Aorta (tissue), 5 donors: Measurements from ENCODE around the gene ARIH2. TPM values are rescaled to one million over a fixed set of nuclear protein-coding genes. Genes with fewer than 3 reads are reported as not detected.

ENCODE experiments used
- ATAC-seq: fragments of 200-7000 bp; cut with Tn5 transposase; one replicate; pipeline ENCODE4 v1.9.1; 2022; ENCODE audit warnings: moderate library complexity; ENCODE audit not compliant: low FRiP score
- DNase-seq, 2 donors: peaks; one replicate each; pipeline ENCODE4 v3.0.0-alpha.2; 2020
- H3K27ac ChIP-seq, 2 donors: one replicate each; pipeline ENCODE4 v1.5.1; 2013; ENCODE audit warnings: low read length in 2 of 2, mild to moderate bottlenecking in 2 of 2, moderate library complexity in 2 of 2, control low read depth in 1 of 2, inconsistent platforms in 1 of 2, low read depth in 1 of 2
- H3K27me3 ChIP-seq, 2 donors: one replicate each; pipeline ENCODE4 v1.6.1; 2013; ENCODE audit warnings: control low read depth in 1 of 2, low read length in 1 of 2, mild to moderate bottlenecking in 1 of 2, moderate library complexity in 1 of 2; ENCODE audit not compliant: insufficient read depth in 2 of 2, control insufficient read depth in 1 of 2
- H3K36me3 ChIP-seq, 2 donors: one replicate each; pipeline ENCODE4 v1.6.1; 2013; ENCODE audit warnings: control low read depth in 1 of 2, low read length in 1 of 2, mild to moderate bottlenecking in 1 of 2; ENCODE audit not compliant: insufficient read depth in 2 of 2, control insufficient read depth in 1 of 2
- H3K4me1 ChIP-seq, 2 donors: one replicate each; pipeline ENCODE4 v1.6.1; 2013; ENCODE audit warnings: low read length in 2 of 2, control low read depth in 1 of 2, mild to moderate bottlenecking in 1 of 2, moderate library complexity in 1 of 2; ENCODE audit not compliant: insufficient read depth in 2 of 2, control insufficient read depth in 1 of 2
- H3K4me3 ChIP-seq, 2 donors: one replicate each; pipeline ENCODE4 v1.5.1; 2013; ENCODE audit warnings: low read length in 2 of 2, control low read depth in 1 of 2, mild to moderate bottlenecking in 1 of 2
- H3K9me3 ChIP-seq: one replicate; pipeline ENCODE4 v1.6.1; 2013; ENCODE audit warnings: mild to moderate bottlenecking, low read length; ENCODE audit not compliant: control insufficient read depth
- WGBS, 2 donors: extraction: QIAGEN DNeasy Blood & Tissue Kit; methylation state at CpG; one replicate each; pipeline ENCODE4 v1.1.7; 2013; 5-methylcytosine and 5-hydroxymethylcytosine counted together
- intact Hi-C, 2 donors: fragments of 100-400 bp; cut with DNase I; formaldehyde crosslinking; loops; one replicate each; pipeline versions ENCODE4 v1.14.2 to v1.15.0; 2022
- long read RNA-seq, 2 donors: library from polyadenylated mRNA; unstranded; transcript quantifications; one replicate each; pipeline ENCODE4 v2.0.0, GENCODE V29; 2020 to 2021
- polyA plus RNA-seq, 2 donors: library from polyadenylated mRNA; stranded (reverse); fragments of 200-250 nt; gene quantifications; one replicate each; pipeline ENCODE4 v1.2.3, GENCODE V29; 2013
- total RNA-seq, 2 donors: library from RNA; stranded (reverse); fragmentation: NEBNext Ultra II Directional; extraction: Animal tissue kit (Norgen Biotek cat#: 25700); gene quantifications; one replicate each; pipeline ENCODE4 v1.2.1, GENCODE V29; 2021
- donor health status: healthy with polysubstance abuse.
- donor health status: Bipolar disorder and iron deficiency.
- donor health status: DM: no; HTN: no; CAD: no.
- donor health status: DM: no; HTN: no; CAD: no.
- donor health status: DM: yes; HTN: yes; CAD: no.

The ARIH2 gene
- total RNA-seq, result 10 to 100 TPM; 84.1 to 89.4 TPM
- polyA plus RNA-seq, result 10 to 100 TPM; 50.0 to 51.7 TPM
- long read RNA-seq, donor 1, full-length matches to known transcripts, result 188 of 427 reads
- long read RNA-seq, donor 1, partial matches to known transcripts, result 58 of 427 reads
- long read RNA-seq, donor 1, other reads (novel, unspliced or antisense), result 181 of 427 reads
- long read RNA-seq, donor 2, full-length matches to known transcripts, result 21 of 54 reads
- long read RNA-seq, donor 2, partial matches to known transcripts, result 8 of 54 reads
- long read RNA-seq, donor 2, other reads (novel, unspliced or antisense), result 25 of 54 reads

DNA sequence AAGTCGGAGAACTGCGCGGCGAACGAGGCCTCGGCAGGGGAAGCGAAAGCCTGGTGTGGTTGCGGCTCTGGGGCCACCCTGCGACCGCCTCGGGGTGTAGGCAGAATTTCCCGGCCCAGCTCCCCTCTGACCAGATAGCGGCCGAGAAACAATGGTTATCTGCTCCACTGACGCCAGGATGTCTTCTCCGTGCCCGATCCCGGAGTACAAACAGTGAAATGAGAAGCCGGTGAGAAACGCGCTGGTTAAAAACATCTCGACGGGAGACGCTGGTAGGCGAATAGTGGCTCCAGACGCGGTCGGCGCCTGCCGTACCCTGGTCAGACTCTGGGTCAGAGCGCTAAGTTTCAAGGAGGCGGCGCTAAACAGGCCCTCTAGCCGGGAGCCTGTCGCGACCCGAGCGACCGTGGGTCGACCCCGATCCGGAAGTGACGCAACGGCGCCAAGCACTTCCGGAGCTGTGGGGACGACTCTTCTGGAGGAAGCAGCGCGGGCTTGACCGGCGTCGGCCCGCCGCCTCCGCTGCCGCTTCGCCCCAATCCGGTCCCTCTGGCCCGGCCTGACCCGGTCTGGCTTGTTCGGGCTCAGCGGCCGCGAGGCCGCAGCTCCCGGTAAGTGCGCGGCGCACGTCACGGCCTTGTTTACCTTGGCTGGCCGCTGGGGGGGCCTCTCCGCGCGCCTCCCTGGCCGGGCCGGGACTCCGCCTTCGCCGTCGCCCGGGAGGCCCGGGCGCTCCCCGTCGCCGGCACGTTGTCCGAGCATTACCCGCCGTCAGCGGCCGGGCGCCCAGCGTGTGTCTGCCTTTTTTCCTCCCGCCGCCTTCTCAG is at the start of gene ARIH2:
Gene ARIH2 (plus strand): TSS at position 455 of the 827 bp plus-strand sequence. CDS start 8,717 bp downstream, outside the sequence.
- WGBS, 2 donors, result 0% methylated on average over 75 to 97 of the region's 97 CpGs
- peak within 1 kb of the TSS; percentile 63 to 86 for H3K4me3 ChIP-seq
- intact Hi-C loops, result loop anchor here in 1 of 2 donors (5.0 kb wide), 1 partner anchor 71 kb away; the partner anchor contains the start of gene PRKAR2A
- peak; percentile 95 to 98 for DNase-seq
- H3K4me1 ChIP-seq, result no peaks in the 10 kb centered on the region
- ATAC-seq, result peak; percentile 98
- H3K36me3 ChIP-seq, result no peaks in the 10 kb centered on the region
- H3K27me3 ChIP-seq, result no peaks in the 10 kb centered on the region
- no peaks in the 10 kb centered on the region for H3K9me3 ChIP-seq
- H3K27ac ChIP-seq, result peak within 1 kb of the TSS; percentile 46 to 94

DNA sequence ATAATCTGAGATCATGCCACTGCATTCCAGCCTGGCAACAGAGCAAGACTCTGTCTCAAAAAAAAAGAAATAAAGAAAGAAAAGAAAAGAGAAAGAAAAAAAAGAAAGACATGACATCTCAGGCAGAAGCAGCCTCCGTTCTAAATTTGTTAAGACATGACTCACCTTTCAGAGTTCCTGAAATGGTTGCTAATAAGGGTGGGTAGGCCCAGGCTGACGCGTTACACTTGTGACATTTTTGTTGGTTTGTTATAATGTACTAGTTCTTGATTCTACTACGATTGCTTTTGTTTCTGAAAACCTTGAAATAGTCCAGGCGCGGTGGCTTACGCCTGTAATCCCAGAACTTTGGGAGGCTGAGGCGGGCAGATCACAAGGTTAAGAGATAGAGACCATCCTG is 41.0 kb upstream of the ARIH2 start:
- Histone ChIP-seq H3K9me3 (no peaks in the 10 kb centered on the region), H3K27ac (no peak overlapping the region), H3K4me1 (no peaks in the 10 kb centered on the region), H3K4me3 (no peak overlapping the region), H3K27me3 (no peaks in the 10 kb centered on the region), H3K36me3 (peaks cover 0 to 2% of the 10 kb centered on the region in 2 donors)
- ATAC-seq (no peak), DNase-seq (no peak)
- intact Hi-C loops, result no loop called here
- WGBS, 2 donors, result 92 to 94% methylated on average over 8 of the region's 8 CpGs

DNA sequence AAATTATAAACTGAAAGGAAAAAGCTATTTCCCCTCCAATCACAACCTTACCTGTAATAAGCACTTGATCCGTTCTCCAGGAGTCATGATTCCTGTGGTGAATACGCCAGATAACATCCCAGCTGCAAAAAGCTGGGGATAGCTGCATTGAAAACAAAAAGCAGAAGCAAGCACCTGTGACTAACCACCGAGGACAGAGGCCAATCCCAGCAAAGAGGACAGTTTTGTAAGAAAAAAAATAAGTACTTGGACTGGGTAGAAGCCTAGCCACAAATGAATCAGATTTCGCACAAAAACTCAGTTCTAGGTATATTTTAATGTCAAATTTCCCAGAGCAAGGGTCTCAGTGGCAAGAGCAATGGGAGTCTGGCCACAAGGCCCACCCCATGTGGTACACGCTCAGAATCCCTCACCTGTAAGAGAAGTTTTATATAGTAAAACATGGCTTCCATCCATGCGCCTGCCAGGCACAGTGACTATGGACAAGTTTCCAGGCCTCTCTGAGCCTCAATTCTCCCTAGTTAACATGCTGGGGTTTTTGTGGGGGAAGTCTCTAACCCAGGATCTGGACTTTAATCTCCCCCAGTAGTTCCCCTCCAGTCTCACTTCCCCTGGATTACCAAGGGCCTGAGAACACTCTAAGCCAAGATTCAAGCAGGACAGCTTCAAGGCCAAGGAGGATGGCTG is 39.2 kb upstream of the ARIH2 start:
- H3K4me1 ChIP-seq, result no peaks in the 10 kb centered on the region
- DNase-seq (no peak), ATAC-seq (no peak)
- 88 to 92% methylated on average over 6 of the region's 6 CpGs for WGBS, 2 donors
- H3K36me3 ChIP-seq, result peaks cover 0 to 2% of the 10 kb centered on the region in 2 donors
- H3K9me3 ChIP-seq, result no peaks in the 10 kb centered on the region
- H3K27me3 ChIP-seq, result no peaks in the 10 kb centered on the region
- intact Hi-C loops, result no loop called here
- H3K27ac ChIP-seq, result no peak overlapping the region
- H3K4me3 ChIP-seq, result no peak overlapping the region

- Histone ChIP-seq H3K4me3 (no peak overlapping the region), H3K27ac (no peak overlapping the region), H3K36me3 (peaks cover 0 to 2% of the 10 kb centered on the region in 2 donors), H3K27me3 (no peaks in the 10 kb centered on the region), H3K4me1 (no peaks in the 10 kb centered on the region), H3K9me3 (no peaks in the 10 kb centered on the region)
- intact Hi-C loops, result no loop called here
- WGBS, 2 donors, result 83 to 86% methylated on average over 6 of the region's 6 CpGs
- DNase-seq (no peak), ATAC-seq (no peak)
These were observed 38.7 kb upstream of the ARIH2 start for GRCh38 chr3:48879994-48880377.

DNA sequence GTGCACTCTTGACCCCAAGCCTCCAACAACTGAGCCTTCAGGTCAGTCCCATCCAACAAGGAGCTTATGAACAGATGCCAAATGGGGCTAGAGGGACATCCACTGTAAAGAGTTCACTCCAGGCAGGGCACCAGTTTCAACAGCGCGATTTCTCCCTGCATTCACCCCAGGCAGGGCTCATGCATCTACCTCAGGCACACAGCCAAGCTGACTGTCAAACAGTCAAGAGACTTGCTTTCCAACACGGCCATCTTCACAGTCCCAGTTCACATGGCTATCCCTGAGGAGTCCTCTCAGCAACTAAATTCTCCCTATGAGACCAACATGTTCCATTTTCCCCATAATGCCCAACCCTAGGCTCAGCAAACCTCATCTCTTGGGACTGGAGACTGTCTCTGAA is 37.6 kb upstream of the ARIH2 start:
- Histone ChIP-seq H3K9me3 (no peaks in the 10 kb centered on the region), H3K4me3 (no peak overlapping the region), H3K36me3 (peaks cover 0 to 2% of the 10 kb centered on the region in 2 donors), H3K27ac (no peak overlapping the region), H3K4me1 (no peaks in the 10 kb centered on the region), H3K27me3 (no peaks in the 10 kb centered on the region)
- no peak for DNase-seq
- intact Hi-C loops, result no loop called here
- WGBS, 2 donors, result 68 to 86% methylated on average over 3 of the region's 3 CpGs
- no peak for ATAC-seq

GRCh38 chr3:48881652-48882114 is 37.0 kb upstream of the ARIH2 start:
- DNase-seq (no peak), ATAC-seq (no peak)
- no peaks in the 10 kb centered on the region for H3K9me3 ChIP-seq
- intact Hi-C loops, result no loop called here
- no peaks in the 10 kb centered on the region for H3K4me1 ChIP-seq
- 92 to 93% methylated on average over 5 of the region's 5 CpGs for WGBS, 2 donors
- no peaks in the 10 kb centered on the region for H3K27me3 ChIP-seq
- H3K27ac ChIP-seq, result no peak overlapping the region
- H3K36me3 ChIP-seq, result peaks cover 0 to 2% of the 10 kb centered on the region in 2 donors
- no peak overlapping the region for H3K4me3 ChIP-seq

DNA sequence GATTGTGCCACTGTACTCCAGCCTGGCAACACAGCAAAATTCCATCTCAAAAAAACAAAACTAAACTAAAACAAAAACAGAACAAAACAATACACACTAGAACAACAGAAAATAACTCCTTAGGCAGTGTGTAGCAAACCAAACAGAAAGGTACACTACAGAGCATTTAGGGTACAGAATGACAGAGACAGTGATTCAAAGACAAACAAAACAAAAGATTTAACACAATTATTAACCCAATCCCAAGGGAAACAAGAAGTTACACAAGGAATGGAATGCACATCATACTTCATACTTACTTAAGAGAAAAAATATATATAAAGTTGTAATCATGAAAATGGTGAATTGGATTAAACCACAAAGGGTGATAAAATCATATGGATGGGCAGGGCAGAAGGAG is 32.9 kb upstream of the ARIH2 start:
- no peaks in the 10 kb centered on the region for H3K36me3 ChIP-seq

DNA sequence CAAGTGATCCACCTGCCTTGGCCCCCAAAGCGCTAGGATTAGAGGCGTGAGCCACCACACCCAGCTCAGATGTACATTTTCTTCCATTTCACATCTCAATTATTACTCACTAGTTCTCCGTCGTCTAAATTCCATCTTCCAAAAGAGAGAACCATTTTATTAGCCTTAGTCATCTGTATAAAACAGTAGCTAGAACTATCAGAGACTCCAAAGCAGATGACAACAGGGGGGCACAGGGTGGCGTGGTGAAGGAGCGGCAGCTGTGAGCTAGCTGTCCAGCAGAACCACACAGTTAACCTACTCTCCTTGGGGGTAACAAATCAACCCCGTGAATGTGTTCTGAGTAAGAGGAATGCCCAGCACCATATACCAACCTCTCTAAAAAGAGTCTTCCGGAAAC is 27.0 kb upstream of the ARIH2 start:
- Histone ChIP-seq H3K27ac (no peak overlapping the region), H3K4me3 (no peak overlapping the region), H3K4me1 (peaks cover 0 to 2% of the 10 kb centered on the region in 2 donors), H3K36me3 (no peaks in the 10 kb centered on the region), H3K9me3 (no peaks in the 10 kb centered on the region), H3K27me3 (no peaks in the 10 kb centered on the region)
- no peak for ATAC-seq
- intact Hi-C loops, result no loop called here
- 94 to 95% methylated on average over 8 of the region's 8 CpGs for WGBS, 2 donors
- no peak for DNase-seq

More for the DNA sequence above, 32.9 kb upstream of the ARIH2 start:
- Histone ChIP-seq H3K4me3 (no peak overlapping the region), H3K4me1 (peaks cover 0 to 2% of the 10 kb centered on the region in 2 donors), H3K9me3 (no peaks in the 10 kb centered on the region), H3K27ac (no peak overlapping the region), H3K27me3 (no peaks in the 10 kb centered on the region)
- intact Hi-C loops, result no loop called here
- ATAC-seq (no peak), DNase-seq (no peak)
